Choroid plexus epithelial cell (primary cell): ENCODE measurements around the gene FARP1.

Experiments used
- DNase-seq: peaks from one replicate; pipeline ENCODE4 v3.0.0-alpha.2; 2010; ENCODE audit warnings: low read depth
- H3K4me3 ChIP-seq: 2 replicates; pipeline ENCODE4 v1.5.1; 2011; ENCODE audit warnings: low read depth, mild to moderate bottlenecking, control low read depth, low read length, moderate library complexity
- CTCF ChIP-seq: conservative IDR thresholded peaks from 2 replicates; pipeline ENCODE4 v1.5.1; 2011; ENCODE audit warnings: low read depth, mild to moderate bottlenecking, control low read depth, inconsistent platforms, low read length, moderate library complexity

FARP1 gene

GRCh38 chr13:98173431-98174152, 30.7 kb downstream of the FARP1 start:
- H3K4me3 ChIP-seq = no peak overlapping the region
- no peak for TF ChIP-seq CTCF
- DNase-seq = peak; percentile 94

DNA sequence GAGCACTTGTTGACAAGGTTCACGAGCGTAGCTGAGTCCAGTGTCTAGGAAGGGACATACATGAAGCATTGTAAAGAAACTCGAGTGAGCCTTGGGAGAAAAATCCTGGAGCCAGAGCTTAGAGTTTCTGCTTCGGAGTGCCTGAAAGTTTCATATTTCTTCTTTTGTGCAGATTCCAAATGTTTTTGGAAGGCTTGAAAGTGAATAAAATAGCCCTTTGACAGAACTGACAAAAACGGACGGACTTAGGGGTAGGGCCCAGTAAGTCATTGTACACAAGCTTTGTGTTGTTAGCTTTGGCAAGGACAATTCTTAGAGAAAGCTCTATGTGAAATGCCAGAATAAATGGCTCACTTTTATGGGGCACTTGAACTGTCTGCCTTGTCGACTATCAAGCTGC, 31.4 kb downstream of the FARP1 start:
- DNase-seq = no peak
- no peak overlapping the region for H3K4me3 ChIP-seq
- TF ChIP-seq CTCF = no peak

DNA sequence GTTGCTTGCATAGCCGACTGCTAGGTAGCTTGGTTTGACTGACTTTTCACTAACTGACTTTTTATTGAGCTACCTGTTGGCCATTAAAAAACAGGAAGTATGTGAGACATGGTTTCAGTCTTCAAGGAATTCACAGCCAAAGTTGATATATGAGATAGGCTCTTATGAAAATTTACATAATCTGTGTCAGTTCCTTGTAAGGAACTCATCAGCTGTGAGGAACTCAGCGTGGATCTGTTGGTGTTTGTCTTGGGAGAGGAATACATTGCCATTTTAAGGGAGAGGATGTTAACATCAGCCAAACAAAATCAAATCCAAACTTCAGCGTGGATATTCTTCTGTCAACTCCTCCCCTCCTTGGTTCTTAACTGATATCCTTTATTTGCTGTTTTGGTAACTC, 32.1 kb downstream of the FARP1 start:
- DNase-seq = peak; percentile 48
- TF ChIP-seq CTCF = no peak
- H3K4me3 ChIP-seq = no peak overlapping the region

- H3K4me3 ChIP-seq = no peak overlapping the region
- DNase-seq = no peak
- no peak for TF ChIP-seq CTCF
These were observed 32.9 kb downstream of the FARP1 start for GRCh38 chr13:98175823-98176222.

- DNase-seq = no peak
- no peak within 1 kb of the TSS for H3K4me3 ChIP-seq
- no peak for TF ChIP-seq CTCF
These were observed 34.1 kb downstream of the FARP1 start, which contains the start of gene RNF113B for GRCh38 chr13:98176777-98177608. Gene RNF113B, minus strand, starts transcription at chr13:98177269. Its CDS starts 33 bp downstream, at chr13:98177236.

GRCh38 chr13:98180092-98180491, 37.2 kb downstream of the FARP1 start:
- no peak for TF ChIP-seq CTCF
- peak; percentile 45 for DNase-seq
- no peak overlapping the region for H3K4me3 ChIP-seq
